HEK293 (cell line): ENCODE measurements around the gene RNF212.

Source experiments
- CTCF ChIA-PET: fragments of 350-600 bp; formaldehyde crosslinking; extraction: SDS; loops from one replicate; lab custom pipeline; 2021; ENCODE audit warnings: antibody characterized with exemption; lab: Yijun Ruan, JAX
- POLR2A ChIA-PET: fragments of 300-600 bp; formaldehyde crosslinking; extraction: SDS; loops from one replicate; lab custom pipeline; 2020; ENCODE audit warnings: antibody characterized with exemption, inconsistent platforms; lab: Yijun Ruan, JAX
- H3K27ac ChIP-seq: fragments of 200-500 bp; sonication (Bioruptor generic); 2 replicates; pipeline ENCODE4 v1.5.1; 2014; ENCODE audit warnings: low read depth, low read length, control low read depth, inconsistent platforms; ENCODE audit errors: extremely low read depth
- H3K36me3 ChIP-seq, 2 experiments: fragments of 200-500 bp in 1 of 2; sonication (Bioruptor generic) in 1 of 2; 1 replicate in 1 of 2; 2 replicates in 1 of 2; pipeline ENCODE4 v1.5.1; 2014 to 2017; ENCODE audit warnings: inconsistent platforms in 2 of 2, low read length in 2 of 2; ENCODE audit not compliant: control insufficient read depth in 2 of 2, insufficient read depth in 1 of 2
- H3K4me1 ChIP-seq: fragments of 200-500 bp; sonication (Bioruptor generic); 2 replicates; pipeline ENCODE4 v1.5.1; 2014; ENCODE audit warnings: mild to moderate bottlenecking, low read length, inconsistent platforms; ENCODE audit not compliant: control insufficient read depth, insufficient read depth
- H3K4me3 ChIP-seq: 2 replicates; pipeline ENCODE4 v1.5.1; 2011; ENCODE audit warnings: low read depth, mild to moderate bottlenecking, control low read depth, low read length, moderate library complexity
- H3K9me3 ChIP-seq: fragments of 200-500 bp; sonication (Bioruptor generic); 2 replicates; pipeline ENCODE4 v1.5.1; 2014; ENCODE audit warnings: low read depth, low read length, inconsistent platforms; ENCODE audit not compliant: control insufficient read depth, insufficient read depth
- BCL6B ChIP-seq: fragments of 450-650 bp; formaldehyde crosslinking; IDR thresholded peaks from 2 replicates; pipeline ENCODE4 v1.5.1; 2017; ENCODE audit warnings: missing biosample characterization, missing genetic modification characterization
- HOXD13 ChIP-seq: sonication (generic); formaldehyde crosslinking; IDR thresholded peaks from 2 replicates; pipeline ENCODE4 v1.8.0; 2022; ENCODE audit warnings: missing genetic modification reagents, borderline replicate concordance
- KLF16 ChIP-seq: fragments of 450-650 bp; formaldehyde crosslinking; IDR thresholded peaks from 2 replicates; pipeline ENCODE4 v1.5.1; 2017; ENCODE audit warnings: missing biosample characterization, missing genetic modification characterization
- MEIS1 ChIP-seq: sonication (generic); formaldehyde crosslinking; IDR thresholded peaks from 2 replicates; pipeline ENCODE4 v1.8.1; 2022; ENCODE audit warnings: missing genetic modification reagents, mild to moderate bottlenecking, borderline replicate concordance
- TRIM28 ChIP-seq: IDR thresholded peaks from 2 replicates; pipeline ENCODE4 v1.6.1; 2011; ENCODE audit warnings: low read length, control low read depth, borderline replicate concordance
- ZBTB11 ChIP-seq: fragments of 450-650 bp; formaldehyde crosslinking; conservative IDR thresholded peaks from 2 replicates; pipeline ENCODE4 v1.5.1; 2016; ENCODE audit warnings: low read depth, missing biosample characterization, missing genetic modification characterization
- ZNF112 ChIP-seq: fragments of 450-650 bp; formaldehyde crosslinking; IDR thresholded peaks from 2 replicates; pipeline ENCODE4 v1.5.0; 2017; ENCODE audit warnings: missing biosample characterization, missing genetic modification characterization
- ZNF133 ChIP-seq: fragments of 450-650 bp; formaldehyde crosslinking; IDR thresholded peaks from 2 replicates; pipeline ENCODE4 v1.5.1; 2016; ENCODE audit warnings: missing biosample characterization, missing genetic modification characterization
- ZNF169 ChIP-seq: fragments of 450-650 bp; formaldehyde crosslinking; IDR thresholded peaks from 2 replicates; pipeline ENCODE4 v1.5.1; 2016; ENCODE audit warnings: missing biosample characterization, missing genetic modification characterization
- ZNF23 ChIP-seq: fragments of 450-650 bp; formaldehyde crosslinking; IDR thresholded peaks from 2 replicates; pipeline ENCODE4 v1.5.1; 2016; ENCODE audit warnings: missing biosample characterization, missing genetic modification characterization, borderline replicate concordance
- ZNF248 ChIP-seq: fragments of 450-650 bp; formaldehyde crosslinking; IDR thresholded peaks from 2 replicates; pipeline ENCODE4 v1.5.1; 2017; ENCODE audit warnings: missing biosample characterization, missing genetic modification characterization
- ZNF266 ChIP-seq: fragments of 450-650 bp; formaldehyde crosslinking; IDR thresholded peaks from 2 replicates; pipeline ENCODE4 v1.5.1; 2016; ENCODE audit warnings: missing biosample characterization, missing genetic modification characterization, low read depth
- ZNF510 ChIP-seq: fragments of 450-650 bp; formaldehyde crosslinking; IDR thresholded peaks from 2 replicates; pipeline ENCODE4 v1.5.1; 2018; ENCODE audit warnings: mild to moderate bottlenecking, missing genetic modification characterization, missing biosample characterization; ENCODE audit not compliant: insufficient replicate concordance
- ZNF514 ChIP-seq: fragments of 450-650 bp; formaldehyde crosslinking; IDR thresholded peaks from 2 replicates; pipeline ENCODE4 v1.5.1; 2016; ENCODE audit warnings: missing biosample characterization, missing genetic modification characterization
- ZNF549 ChIP-seq: fragments of 450-650 bp; IDR thresholded peaks from 2 replicates; pipeline ENCODE4 v1.5.1; 2018; ENCODE audit warnings: missing biosample characterization, missing genetic modification characterization, mild to moderate bottlenecking, inconsistent platforms, moderate library complexity
- ZNF558 ChIP-seq: fragments of 450-650 bp; formaldehyde crosslinking; IDR thresholded peaks from 2 replicates; pipeline ENCODE4 v1.5.1; 2016; ENCODE audit warnings: missing biosample characterization, missing genetic modification characterization
- ZNF571 ChIP-seq: fragments of 450-650 bp; formaldehyde crosslinking; IDR thresholded peaks from 2 replicates; pipeline ENCODE4 v1.5.0; 2017; ENCODE audit warnings: missing biosample characterization, missing genetic modification characterization
- ZNF704 ChIP-seq: fragments of 450-650 bp; formaldehyde crosslinking; IDR thresholded peaks from 2 replicates; pipeline ENCODE4 v1.5.1; 2016; ENCODE audit warnings: missing biosample characterization, missing genetic modification characterization
- ZNF747 ChIP-seq: fragments of 450-650 bp; formaldehyde crosslinking; IDR thresholded peaks from 2 replicates; pipeline ENCODE4 v1.5.1; 2016; ENCODE audit warnings: missing biosample characterization, missing genetic modification characterization
- ZNF76 ChIP-seq: fragments of 450-650 bp; formaldehyde crosslinking; IDR thresholded peaks from 2 replicates; pipeline ENCODE4; 2016; ENCODE audit warnings: low read depth, missing biosample characterization, missing genetic modification characterization, borderline replicate concordance
- ZNF785 ChIP-seq: fragments of 450-650 bp; formaldehyde crosslinking; IDR thresholded peaks from 2 replicates; pipeline ENCODE4 v1.5.1; 2016; ENCODE audit warnings: missing biosample characterization, missing genetic modification characterization
- ZSCAN5A ChIP-seq: fragments of 450-650 bp; formaldehyde crosslinking; IDR thresholded peaks from 2 replicates; pipeline ENCODE4 v1.5.1; 2016; ENCODE audit warnings: missing biosample characterization, missing genetic modification characterization
- TF ChIP-seq, protein P1 (sequence below): fragments of 450-650 bp; formaldehyde crosslinking; IDR thresholded peaks from 2 replicates; pipeline ENCODE4 v1.5.1; 2016; ENCODE audit warnings: missing biosample characterization, missing genetic modification characterization, borderline replicate concordance

Gene RNF212

DNA sequence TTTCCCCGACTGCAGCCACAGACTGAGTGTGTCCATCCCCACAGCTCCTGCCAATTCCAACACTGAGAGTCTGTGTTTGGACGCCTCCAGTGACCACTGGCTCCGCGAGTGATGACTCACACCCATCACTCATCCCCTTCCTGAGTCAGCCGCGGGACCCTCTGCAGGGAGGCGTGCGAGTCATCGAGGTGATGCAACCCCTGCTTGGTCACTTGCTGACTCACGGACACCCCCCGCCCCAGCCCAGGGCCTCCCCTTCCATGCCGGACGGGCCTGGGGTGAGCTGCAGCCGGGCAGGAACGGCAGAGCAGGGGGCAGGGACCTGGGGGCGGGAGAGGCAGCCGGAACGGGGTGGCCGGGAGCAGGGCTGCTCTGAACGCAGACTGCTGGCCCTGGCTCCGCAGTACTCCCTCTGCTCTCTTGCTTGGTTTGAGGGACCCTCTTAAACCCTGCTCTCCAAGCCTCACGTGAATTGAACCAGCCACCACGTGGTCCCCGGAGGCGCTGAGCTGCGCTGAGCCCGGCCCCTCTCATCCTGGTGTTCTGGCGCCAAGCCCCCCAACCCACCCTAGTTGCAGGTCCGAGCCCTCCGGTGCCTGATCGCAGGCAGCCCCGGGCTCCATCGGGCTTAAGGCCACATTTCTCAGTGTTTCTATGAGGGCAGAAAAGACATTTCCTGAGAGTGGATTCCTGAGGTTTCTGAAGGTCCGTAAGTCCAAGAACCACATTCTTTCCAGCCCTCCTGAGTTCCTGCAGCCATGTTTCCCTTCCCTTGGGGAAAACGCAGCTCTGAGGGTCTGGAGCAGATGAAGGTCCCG is 69.5 kb downstream of the RNF212 start:
- CTCF ChIA-PET: interaction anchor here (1.0 kb wide), 1 partner anchor 34 kb away, joined by 3 read pairs; no protein-coding TSS in a partner anchor
- Histone ChIP-seq H3K4me3 (no peak overlapping the region), H3K27ac (no peak overlapping the region), H3K4me1 (no peaks in the 10 kb centered on the region; the same call in 1 of the 2 replicates), H3K36me3 (no peaks in the 10 kb centered on the region), H3K9me3 (no peaks in the 10 kb centered on the region)
- POLR2A ChIA-PET: no interaction called here
- TF ChIP-seq ZNF76 (tag by site-specific recombination) (0 out of 2 replicates have a peak, but pooled peaks have one; percentile 24), HOXD13 (no peak), ZNF248 (tag by site-specific recombination) (no peak), TRIM28 (no peak), ZBTB11 (tag by site-specific recombination) (no peak), ZNF266 (tag by site-specific recombination) (no peak), ZNF571 (tag by site-specific recombination) (no peak), MEIS1 (CRISPR knock-in tag) (no peak), ZNF704 (tag by site-specific recombination) (no peak), ZNF747 (tag by site-specific recombination) (no peak), ZNF549 (tag by site-specific recombination) (no peak), KLF16 (tag by site-specific recombination) (peak; percentile 81), ZNF514 (no peak), ZSCAN5A (tag by site-specific recombination) (0 out of 2 replicates have a peak, but pooled peaks have one; percentile 24), ZNF558 (tag by site-specific recombination) (peak; percentile 70; the same call in 1 of the 2 replicates), ZNF510 (tag by site-specific recombination) (no peak), ZNF23 (tag by site-specific recombination) (no peak), ZNF133 (no peak), ZNF112 (tag by site-specific recombination) (no peak), ZNF169 (tag by site-specific recombination) (no peak), BCL6B (tag by site-specific recombination) (no peak), ZNF785 (tag by site-specific recombination) (peak; percentile 62; the same call in 1 of the 2 replicates)
- TF ChIP-seq, protein P1, sequence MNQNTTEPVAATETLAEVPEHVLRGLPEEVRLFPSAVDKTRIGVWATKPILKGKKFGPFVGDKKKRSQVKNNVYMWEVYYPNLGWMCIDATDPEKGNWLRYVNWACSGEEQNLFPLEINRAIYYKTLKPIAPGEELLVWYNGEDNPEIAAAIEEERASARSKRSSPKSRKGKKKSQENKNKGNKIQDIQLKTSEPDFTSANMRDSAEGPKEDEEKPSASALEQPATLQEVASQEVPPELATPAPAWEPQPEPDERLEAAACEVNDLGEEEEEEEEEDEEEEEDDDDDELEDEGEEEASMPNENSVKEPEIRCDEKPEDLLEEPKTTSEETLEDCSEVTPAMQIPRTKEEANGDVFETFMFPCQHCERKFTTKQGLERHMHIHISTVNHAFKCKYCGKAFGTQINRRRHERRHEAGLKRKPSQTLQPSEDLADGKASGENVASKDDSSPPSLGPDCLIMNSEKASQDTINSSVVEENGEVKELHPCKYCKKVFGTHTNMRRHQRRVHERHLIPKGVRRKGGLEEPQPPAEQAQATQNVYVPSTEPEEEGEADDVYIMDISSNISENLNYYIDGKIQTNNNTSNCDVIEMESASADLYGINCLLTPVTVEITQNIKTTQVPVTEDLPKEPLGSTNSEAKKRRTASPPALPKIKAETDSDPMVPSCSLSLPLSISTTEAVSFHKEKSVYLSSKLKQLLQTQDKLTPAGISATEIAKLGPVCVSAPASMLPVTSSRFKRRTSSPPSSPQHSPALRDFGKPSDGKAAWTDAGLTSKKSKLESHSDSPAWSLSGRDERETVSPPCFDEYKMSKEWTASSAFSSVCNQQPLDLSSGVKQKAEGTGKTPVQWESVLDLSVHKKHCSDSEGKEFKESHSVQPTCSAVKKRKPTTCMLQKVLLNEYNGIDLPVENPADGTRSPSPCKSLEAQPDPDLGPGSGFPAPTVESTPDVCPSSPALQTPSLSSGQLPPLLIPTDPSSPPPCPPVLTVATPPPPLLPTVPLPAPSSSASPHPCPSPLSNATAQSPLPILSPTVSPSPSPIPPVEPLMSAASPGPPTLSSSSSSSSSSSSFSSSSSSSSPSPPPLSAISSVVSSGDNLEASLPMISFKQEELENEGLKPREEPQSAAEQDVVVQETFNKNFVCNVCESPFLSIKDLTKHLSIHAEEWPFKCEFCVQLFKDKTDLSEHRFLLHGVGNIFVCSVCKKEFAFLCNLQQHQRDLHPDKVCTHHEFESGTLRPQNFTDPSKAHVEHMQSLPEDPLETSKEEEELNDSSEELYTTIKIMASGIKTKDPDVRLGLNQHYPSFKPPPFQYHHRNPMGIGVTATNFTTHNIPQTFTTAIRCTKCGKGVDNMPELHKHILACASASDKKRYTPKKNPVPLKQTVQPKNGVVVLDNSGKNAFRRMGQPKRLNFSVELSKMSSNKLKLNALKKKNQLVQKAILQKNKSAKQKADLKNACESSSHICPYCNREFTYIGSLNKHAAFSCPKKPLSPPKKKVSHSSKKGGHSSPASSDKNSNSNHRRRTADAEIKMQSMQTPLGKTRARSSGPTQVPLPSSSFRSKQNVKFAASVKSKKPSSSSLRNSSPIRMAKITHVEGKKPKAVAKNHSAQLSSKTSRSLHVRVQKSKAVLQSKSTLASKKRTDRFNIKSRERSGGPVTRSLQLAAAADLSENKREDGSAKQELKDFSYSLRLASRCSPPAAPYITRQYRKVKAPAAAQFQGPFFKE (tag by site-specific recombination): no peak
